Muscle of leg (tissue), 11 donors: Measurements from ENCODE around the gene GK2. TPM values are rescaled to one million over a fixed set of nuclear protein-coding genes. Genes with fewer than 3 reads are reported as not detected.

Source experiments
- DNase-seq: peaks from one replicate; pipeline ENCODE4 v3.0.0; 2013
- H3K27ac ChIP-seq: one replicate; pipeline ENCODE4 v1.5.1; 2013; ENCODE audit warnings: mild to moderate bottlenecking, low read length, control low read depth
- H3K27me3 ChIP-seq: one replicate; pipeline ENCODE4 v1.6.1; 2013; ENCODE audit warnings: low read length; ENCODE audit not compliant: control insufficient read depth, insufficient read depth
- H3K36me3 ChIP-seq: one replicate; pipeline ENCODE4 v1.6.1; 2013; ENCODE audit warnings: low read length; ENCODE audit not compliant: control insufficient read depth, insufficient read depth
- H3K4me1 ChIP-seq: one replicate; pipeline ENCODE4 v1.6.1; 2013; ENCODE audit warnings: low read length; ENCODE audit not compliant: control insufficient read depth, insufficient read depth
- H3K4me3 ChIP-seq: one replicate; pipeline ENCODE4 v1.5.1; 2013; ENCODE audit warnings: low read length, control low read depth
- H3K9me3 ChIP-seq: replicated peaks from 2 replicates; pipeline ENCODE4 v1.6.1; 2013; ENCODE audit warnings: low read depth, low read length; ENCODE audit not compliant: control insufficient read depth
- WGBS: methylation state at CpG from one replicate; pipeline ENCODE4 v1.1.5; 2013; ENCODE audit warnings: missing lambda C conversion rate; ENCODE audit not compliant: insufficient coverage; 5-methylcytosine and 5-hydroxymethylcytosine counted together
- polyA plus RNA-seq, 8 donors: library from polyadenylated mRNA; unstranded; fragments of 120-200 nt; gene quantifications; one replicate each; pipeline versions ENCODE4 v1.2.1 to v1.2.3, GENCODE V29; 2013; ENCODE audit warnings: inconsistent platforms in 1 of 8, low replicate concordance in 1 of 8; ENCODE audit not compliant: insufficient read length in 8 of 8, insufficient read depth in 1 of 8
- total RNA-seq: library from RNA; stranded (reverse); fragments of 120-200 nt; gene quantifications from one replicate; pipeline ENCODE4 v1.2.4, GENCODE V29; 2013

GK2 gene
- total and polyA plus RNA-seq, 9 donors, result 0.04 TPM; not detected in 8

DNA sequence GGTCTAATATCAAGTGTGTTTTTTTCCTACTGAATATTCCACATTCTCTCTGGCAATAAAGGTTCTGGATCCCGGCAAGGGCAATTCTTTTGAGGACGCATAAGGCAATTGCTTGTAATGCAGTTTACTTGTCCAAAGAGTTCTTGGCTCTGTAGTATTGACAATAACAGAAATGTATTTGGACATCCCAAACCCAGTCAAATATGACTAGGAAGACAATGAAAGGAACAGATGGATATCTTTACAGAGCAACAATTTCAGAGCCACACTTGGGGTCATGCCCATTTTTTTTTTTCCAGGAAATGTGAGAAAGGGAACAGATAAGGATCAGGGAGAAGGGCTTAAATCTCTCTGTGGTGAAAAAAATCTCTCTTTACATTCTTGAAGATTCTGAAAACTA is 12.2 kb downstream of the GK2 start:
- DNase-seq, result peak; percentile 79
- no peaks in the 10 kb centered on the region for H3K36me3 ChIP-seq
- H3K4me3 ChIP-seq, result no peak overlapping the region
- no peaks in the 10 kb centered on the region for H3K9me3 ChIP-seq
- no peaks in the 10 kb centered on the region for H3K4me1 ChIP-seq
- no peak overlapping the region for H3K27ac ChIP-seq
- no CpG with 5 or more reads among the region's 2 CpGs for whole genome bisulfite sequencing
- H3K27me3 ChIP-seq, result no peaks in the 10 kb centered on the region

DNA sequence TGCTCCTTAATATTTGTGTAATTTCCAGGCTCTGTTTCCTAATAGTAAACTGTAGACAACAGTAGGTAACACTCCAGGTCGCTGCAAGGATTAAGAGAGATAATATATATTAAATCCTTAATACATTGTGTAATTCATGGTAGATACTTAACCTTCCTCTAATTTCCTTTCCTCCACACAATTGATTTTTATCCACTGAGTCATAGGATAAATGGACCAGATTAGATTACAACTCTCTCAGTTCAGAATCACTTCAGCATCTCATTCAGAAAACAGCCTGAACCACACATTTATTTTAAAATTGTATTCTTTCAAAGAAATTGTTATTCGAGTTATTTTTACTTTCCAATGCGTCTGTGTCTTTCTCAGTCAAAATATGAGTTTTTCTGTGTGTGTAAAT is 17.1 kb downstream of the GK2 start:
- Histone ChIP-seq H3K4me3 (no peak overlapping the region), H3K4me1 (no peaks in the 10 kb centered on the region), H3K27me3 (no peaks in the 10 kb centered on the region), H3K36me3 (no peaks in the 10 kb centered on the region), H3K27ac (no peak overlapping the region), H3K9me3 (no peaks in the 10 kb centered on the region)
- no peak for DNase-seq
- no CpG with 5 or more reads among the region's 3 CpGs for WGBS

DNA sequence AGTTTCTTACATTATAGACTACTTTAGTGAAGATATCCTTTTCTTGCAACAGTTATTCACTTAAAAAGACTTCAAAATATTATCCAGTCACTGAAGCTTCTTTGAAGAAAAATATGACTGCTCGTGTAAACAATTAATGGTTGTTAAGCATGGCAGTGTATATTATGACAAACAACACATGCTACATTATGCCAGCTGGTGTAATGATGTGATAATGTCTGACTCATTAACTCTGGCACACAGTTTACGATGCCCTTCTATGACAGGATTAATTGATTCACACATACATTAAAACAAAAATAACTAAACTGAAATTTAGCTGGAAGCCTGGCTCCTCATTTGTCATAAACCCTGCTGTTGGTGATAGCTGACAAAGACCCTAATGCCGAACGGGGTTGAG is 22.4 kb downstream of the GK2 start:
- no peaks in the 10 kb centered on the region for H3K36me3 ChIP-seq
- WGBS, result no CpG with 5 or more reads among the region's 4 CpGs

DNA sequence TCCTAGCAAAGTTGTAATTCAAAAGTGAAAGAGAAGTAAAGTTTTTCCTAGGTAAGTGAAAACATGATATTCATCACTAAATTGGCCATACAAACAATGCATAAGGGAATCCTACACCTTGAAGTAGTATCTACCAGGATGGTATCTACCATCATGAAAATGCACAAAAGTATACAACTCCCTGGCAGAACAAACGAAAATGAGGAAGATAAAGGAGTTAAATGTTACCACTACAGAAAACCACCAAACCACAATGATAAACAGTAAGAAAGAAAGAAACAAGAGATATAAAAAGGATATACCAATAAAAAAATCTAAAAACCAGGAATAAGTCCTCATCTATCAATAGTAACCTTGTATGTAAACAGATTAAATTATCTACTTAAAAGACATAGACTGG is 26.9 kb downstream of the GK2 start:
- Histone ChIP-seq H3K36me3 (no peaks in the 10 kb centered on the region), H3K4me3 (no peak overlapping the region), H3K9me3 (no peaks in the 10 kb centered on the region), H3K4me1 (peaks cover 3% of the 10 kb centered on the region), H3K27ac (no peak overlapping the region), H3K27me3 (no peaks in the 10 kb centered on the region)
- no peak for DNase-seq
- no CpG with 5 or more reads among the region's 1 CpG for WGBS

More for the DNA sequence above, 22.4 kb downstream of the GK2 start:
- no peak overlapping the region for H3K4me3 ChIP-seq
- H3K4me1 ChIP-seq, result no peaks in the 10 kb centered on the region
- H3K9me3 ChIP-seq, result no peaks in the 10 kb centered on the region
- DNase-seq, result peak; percentile 32
- no peaks in the 10 kb centered on the region for H3K27me3 ChIP-seq
- no peak overlapping the region for H3K27ac ChIP-seq

DNA sequence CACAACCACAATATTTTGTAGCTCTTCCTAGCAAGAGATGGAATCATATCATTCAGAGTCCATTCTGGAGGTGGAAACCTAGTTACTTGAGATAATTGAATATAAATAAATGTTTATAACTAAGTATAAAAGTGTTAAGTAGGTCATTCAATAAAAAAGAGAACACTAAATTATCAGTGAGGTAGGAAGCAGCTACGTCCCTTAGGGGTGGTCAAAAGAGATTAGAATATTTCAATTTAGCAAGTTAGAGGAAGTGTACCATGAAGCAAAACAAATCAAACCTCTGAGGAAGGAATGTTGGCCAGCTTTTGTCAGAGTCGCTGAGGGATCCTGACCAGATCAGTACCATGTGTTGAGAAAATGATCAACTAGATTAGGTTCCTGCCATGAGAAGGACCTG is 38.0 kb downstream of the GK2 start:
- no peak for DNase-seq
- H3K27ac ChIP-seq, result no peak overlapping the region
- WGBS, result 63% methylated on average over 1 of the region's 2 CpGs
- no peaks in the 10 kb centered on the region for H3K27me3 ChIP-seq
- no peak overlapping the region for H3K4me3 ChIP-seq
- H3K4me1 ChIP-seq, result no peaks in the 10 kb centered on the region
- no peaks in the 10 kb centered on the region for H3K36me3 ChIP-seq
- H3K9me3 ChIP-seq, result no peaks in the 10 kb centered on the region

DNA sequence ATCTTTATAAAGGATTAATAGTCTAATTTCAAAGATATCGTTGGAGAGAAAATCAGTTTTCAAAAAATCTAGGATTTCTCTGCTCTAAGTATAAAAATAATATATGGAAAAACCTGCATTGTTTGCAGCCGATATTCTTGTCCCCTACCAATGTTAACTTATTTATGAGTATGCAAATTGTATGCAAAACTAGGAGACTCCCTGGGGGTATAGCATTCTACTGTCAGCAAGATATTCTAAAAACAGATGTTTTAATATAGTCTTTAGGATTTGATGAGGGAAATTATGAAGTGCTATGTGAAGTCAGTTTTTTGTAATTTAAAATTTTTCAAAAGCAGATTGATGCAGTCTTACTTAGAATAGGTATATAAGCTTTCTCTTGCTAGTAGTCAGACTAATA is 40.9 kb downstream of the GK2 start:
- H3K4me1 ChIP-seq, result no peaks in the 10 kb centered on the region
- no CpG with 5 or more reads among the region's 2 CpGs for WGBS
- H3K9me3 ChIP-seq, result no peaks in the 10 kb centered on the region
- H3K27me3 ChIP-seq, result no peaks in the 10 kb centered on the region
- H3K36me3 ChIP-seq, result no peaks in the 10 kb centered on the region
- H3K4me3 ChIP-seq, result no peak overlapping the region
- DNase-seq, result no peak
- no peak overlapping the region for H3K27ac ChIP-seq

- DNase-seq, result no peak
- Histone ChIP-seq H3K4me1 (no peaks in the 10 kb centered on the region), H3K9me3 (no peaks in the 10 kb centered on the region), H3K27ac (no peak overlapping the region), H3K4me3 (no peak overlapping the region), H3K27me3 (no peaks in the 10 kb centered on the region), H3K36me3 (no peaks in the 10 kb centered on the region)
These were observed 41.6 kb downstream of the GK2 start for GRCh38 chr4:79366422-79366821.

DNA sequence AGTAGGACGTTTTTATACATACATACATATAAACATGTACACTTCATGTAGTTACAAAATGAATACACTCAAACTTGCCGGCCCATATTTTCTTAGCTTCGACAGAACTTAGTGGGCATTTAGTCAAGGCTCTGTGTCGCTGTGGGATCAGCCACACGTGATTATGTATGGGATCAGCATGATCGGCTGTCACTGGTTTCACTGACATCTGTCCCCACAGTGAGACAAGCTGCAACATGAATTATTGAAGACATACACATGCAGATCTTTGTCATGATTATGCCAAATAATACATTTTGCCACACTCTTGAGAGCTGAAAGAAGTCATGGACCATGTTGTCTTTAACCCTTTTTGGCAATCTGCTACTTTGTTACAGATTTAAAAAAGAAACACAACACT is 44.0 kb downstream of the GK2 start:
- Histone ChIP-seq H3K27ac (no peak overlapping the region), H3K36me3 (no peaks in the 10 kb centered on the region), H3K4me3 (no peak overlapping the region), H3K9me3 (no peaks in the 10 kb centered on the region), H3K27me3 (no peaks in the 10 kb centered on the region), H3K4me1 (no peaks in the 10 kb centered on the region)
- DNase-seq, result no peak
- 69% methylated on average over 4 of the region's 6 CpGs for WGBS

DNA sequence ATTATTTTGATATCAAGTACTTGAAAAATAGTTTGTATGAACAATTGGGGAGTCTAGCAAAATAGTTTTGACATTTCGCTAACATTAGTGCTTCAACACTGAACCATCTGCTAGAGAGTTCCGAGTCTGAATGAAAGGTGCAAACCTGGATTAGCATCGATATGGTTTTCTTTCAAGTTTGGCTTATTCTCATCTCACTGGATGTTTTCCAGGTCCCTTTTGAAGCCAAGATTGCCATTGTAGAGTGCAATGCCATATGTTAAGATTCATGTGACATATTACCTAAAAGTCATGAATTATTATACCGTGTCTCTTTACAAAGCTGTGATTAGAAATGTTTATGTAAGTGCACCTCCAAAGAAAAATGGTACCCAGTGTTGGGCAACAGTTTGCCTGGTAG is 45.4 kb downstream of the GK2 start:
- no peaks in the 10 kb centered on the region for H3K4me1 ChIP-seq
- no peak overlapping the region for H3K27ac ChIP-seq
- WGBS, result 77% methylated on average over 3 of the region's 4 CpGs
- no peak for DNase-seq
- H3K4me3 ChIP-seq, result no peak overlapping the region
- no peaks in the 10 kb centered on the region for H3K9me3 ChIP-seq
- no peaks in the 10 kb centered on the region for H3K27me3 ChIP-seq
- no peaks in the 10 kb centered on the region for H3K36me3 ChIP-seq

DNA sequence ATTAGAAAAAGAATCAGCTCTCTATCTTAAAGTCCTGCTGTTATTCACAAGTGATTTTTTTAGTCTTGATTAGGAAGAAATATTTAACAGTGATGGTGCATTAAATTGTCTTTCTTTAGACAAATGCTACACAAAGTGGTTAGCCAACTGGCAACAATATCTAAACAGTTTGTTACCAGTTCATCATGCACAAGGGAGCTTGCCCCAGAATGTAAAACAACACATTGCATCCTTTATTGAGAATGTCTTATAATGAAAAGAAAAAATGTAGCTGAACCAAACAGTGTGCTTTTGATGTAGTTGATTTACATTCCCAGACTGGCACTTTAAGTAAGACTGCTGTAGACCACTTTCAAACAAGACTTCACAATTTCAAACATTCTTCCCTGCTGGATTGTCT is 48.0 kb downstream of the GK2 start:
- Histone ChIP-seq H3K36me3 (no peaks in the 10 kb centered on the region), H3K9me3 (no peaks in the 10 kb centered on the region), H3K27ac (no peak overlapping the region), H3K27me3 (no peaks in the 10 kb centered on the region), H3K4me3 (no peak overlapping the region), H3K4me1 (no peaks in the 10 kb centered on the region)
- DNase-seq, result no peak

- Histone ChIP-seq H3K27ac (no peak overlapping the region), H3K27me3 (no peaks in the 10 kb centered on the region), H3K36me3 (no peaks in the 10 kb centered on the region), H3K4me3 (no peak overlapping the region), H3K4me1 (no peaks in the 10 kb centered on the region), H3K9me3 (no peaks in the 10 kb centered on the region)
- no peak for DNase-seq
- WGBS, result no CpG with 5 or more reads among the region's 1 CpG
These were observed 49.6 kb downstream of the GK2 start for GRCh38 chr4:79358438-79358837.
